HCEC 1CT (cell line): ENCODE results near the gene HTR7.
"Not testable (repeated sequence)": the region's sequence is repeated elsewhere in the genome, so short reads cannot be mapped to it uniquely, and the experiment has no call there.

Source experiments
- DNase-seq: peaks from one replicate; pipeline ENCODE4 v3.0.0-alpha.2; 2017

HTR7 gene

DNA sequence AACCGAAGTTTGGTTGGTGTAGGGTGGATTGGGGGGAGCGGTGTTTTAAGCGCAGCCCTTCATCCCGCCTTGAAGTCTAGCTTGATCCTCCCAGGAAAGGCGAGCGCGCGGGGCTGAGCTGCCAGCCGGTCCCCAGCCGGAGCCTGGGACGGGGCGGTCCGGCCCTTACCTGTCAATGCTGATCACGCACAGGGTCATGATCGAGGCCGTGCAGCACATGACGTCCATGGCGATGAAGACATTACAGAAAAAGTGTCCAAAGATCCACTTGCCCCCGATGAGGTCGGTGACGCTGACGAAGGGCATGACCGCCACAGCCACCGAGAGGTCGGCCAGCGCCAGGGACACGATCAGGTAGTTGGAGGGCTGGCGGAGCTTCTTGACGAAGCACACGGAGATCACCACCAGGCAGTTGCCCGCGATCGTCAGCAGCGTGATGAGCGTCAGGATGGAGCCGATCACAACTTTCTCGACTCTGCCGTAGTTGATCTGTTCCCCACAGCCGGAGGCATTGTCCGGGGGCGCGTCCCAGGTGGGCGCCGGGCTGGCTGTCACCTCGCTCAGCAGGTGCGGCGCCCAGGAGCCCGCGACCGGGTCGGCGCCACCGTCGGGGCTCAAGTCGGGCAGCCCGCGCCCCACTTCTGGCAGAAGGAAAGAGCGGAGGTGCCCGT is 740 bp downstream of the HTR7 start:
- DNase-seq = peak; percentile 29

DNA sequence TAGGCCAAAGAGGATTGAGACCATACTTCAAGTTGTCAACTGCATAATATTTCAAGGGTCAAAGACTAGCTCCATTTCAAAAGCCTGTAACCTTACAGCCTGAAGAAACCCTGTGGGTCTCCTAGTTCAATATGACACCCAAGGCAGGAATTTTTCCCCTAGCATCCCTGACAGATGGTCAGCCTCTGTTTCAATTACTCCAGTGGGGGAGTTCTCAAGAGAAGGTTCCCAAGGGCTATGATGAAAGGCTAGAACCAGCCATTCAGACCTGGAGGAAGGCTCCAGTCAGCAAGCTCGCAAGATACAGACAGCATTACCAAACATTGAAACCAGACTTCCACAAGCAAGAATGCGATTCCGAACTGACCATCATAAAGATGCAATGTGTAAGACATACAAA is 1.6 kb downstream of the HTR7 start:
- peak; percentile 49 for DNase-seq

- DNase-seq = no peak
Observed at GRCh38 chr10:90855126-90855525, 2.7 kb downstream of the HTR7 start.

DNA sequence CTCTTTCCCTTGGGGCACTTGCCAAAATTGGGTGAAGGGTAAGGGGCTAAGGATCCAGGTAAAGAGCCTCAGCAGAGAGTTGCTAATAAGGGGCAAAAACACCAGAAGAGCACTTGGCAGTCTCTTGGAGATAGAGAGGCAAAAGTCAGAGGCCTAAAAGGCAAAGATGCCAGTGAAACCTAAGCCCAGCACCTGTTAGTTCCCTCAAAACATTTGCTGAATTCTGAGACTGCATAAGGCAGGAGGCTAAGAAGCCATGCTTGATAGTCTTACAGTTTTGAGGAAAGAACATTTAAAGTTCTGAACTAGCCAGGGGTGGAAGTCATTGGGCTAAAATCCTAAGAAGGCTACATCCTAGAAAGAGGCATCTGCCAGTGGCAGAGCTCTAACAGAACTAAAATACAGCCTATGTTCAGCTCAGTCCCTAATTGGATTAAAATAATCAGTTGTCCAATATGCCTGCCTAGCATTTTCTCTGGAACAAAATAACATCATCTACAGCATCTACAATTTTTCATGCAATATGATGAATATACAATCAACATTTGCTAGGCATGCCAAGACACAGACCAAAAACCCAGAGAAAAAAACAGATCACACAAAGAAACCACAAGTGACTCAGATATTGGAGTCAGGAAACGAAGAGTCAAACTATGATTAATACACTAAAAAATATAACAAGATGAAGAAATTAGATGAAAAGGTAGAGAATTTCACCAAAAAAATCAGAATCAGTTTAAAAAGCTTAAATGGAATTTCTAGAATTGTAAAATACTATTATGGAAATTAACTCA is 7.7 kb downstream of the HTR7 start:
- peak; percentile 81 for DNase-seq

DNA sequence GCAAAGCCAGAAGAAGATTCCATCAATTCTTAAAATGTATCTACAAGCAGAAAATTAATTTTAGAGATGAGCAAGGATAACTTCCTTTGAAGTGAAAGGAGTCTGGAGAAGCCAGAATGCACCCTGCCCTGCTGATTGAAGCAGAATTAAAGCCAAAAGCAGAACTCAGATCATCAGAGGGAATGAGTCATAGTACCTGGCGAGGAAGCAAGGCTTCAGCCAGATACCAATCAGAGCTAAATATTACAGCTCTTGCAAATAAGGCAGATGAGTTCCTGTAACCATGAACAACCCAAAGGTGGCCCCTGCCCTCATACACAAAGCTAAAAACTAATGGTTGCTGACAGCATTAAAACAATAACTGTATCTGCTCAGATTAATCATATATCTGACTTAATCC is 10.4 kb downstream of the HTR7 start:
- peak; percentile 67 for DNase-seq

DNA sequence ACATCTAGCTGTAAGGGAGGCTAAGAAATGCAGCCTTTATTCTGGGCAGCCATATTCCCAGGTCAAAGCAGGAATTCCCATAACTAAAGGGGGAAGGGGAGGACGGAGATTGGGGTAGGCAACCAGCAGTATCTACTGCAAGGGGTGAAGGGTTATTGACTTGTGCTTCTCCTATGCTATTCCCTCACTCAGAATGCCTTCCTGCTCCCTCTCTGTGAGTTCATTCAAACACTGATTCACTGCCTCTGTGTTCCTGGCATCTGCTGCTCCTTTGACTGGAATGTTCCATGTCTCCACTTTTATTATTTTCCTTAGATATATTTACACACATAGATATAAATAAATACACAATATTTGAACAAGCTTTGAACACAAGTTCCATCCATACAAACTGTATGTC is 11.1 kb downstream of the HTR7 start:
- peak; percentile 27 for DNase-seq

GRCh38 chr10:90845726-90846125 is 12.1 kb downstream of the HTR7 start:
- DNase-seq = no peak

GRCh38 chr10:90842725-90843124 is 15.1 kb downstream of the HTR7 start:
- no peak for DNase-seq

DNA sequence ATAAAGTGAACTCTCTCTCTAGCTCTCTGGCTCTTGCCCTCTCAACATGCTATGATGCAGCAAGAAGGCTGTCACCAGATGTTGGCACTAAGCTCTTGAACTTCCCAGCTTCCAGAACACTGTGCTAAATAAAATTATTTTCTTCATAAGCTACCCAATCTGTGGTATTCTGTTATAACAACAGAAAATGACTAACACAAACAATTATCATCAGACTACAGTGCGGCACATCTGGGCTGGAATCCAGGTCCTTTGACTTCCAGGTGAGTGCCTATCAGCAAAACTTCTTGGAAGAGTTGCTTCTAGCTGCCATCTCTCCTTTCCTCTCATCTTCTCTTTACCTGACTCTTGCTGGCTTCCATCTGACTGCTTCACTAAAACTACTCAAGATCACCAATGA is 20.4 kb downstream of the HTR7 start:
- DNase-seq = no peak

DNA sequence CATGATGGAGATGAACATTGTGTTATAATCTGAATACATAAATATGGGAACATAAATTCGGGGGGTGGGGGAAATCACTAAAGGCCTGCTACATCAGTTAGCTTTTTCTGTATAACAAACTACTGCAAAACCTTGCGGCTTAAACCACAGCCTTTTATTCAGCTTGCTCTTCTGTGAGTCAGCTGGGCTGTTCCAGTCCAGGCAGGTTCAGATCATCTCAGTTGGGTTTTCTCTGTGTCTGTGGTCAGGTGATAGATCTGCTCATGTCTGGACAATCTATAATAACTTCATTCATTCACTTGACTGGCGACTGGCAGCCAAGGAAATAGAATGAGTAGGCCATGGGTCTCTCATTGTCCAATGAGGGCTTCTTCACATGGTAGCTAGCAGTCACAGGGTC is 23.5 kb downstream of the HTR7 start:
- DNase-seq = no peak

GRCh38 chr10:90832111-90832510 is 25.7 kb downstream of the HTR7 start:
- no peak for DNase-seq

GRCh38 chr10:90822508-90822907 is 35.3 kb downstream of the HTR7 start:
- no peak for DNase-seq

DNA sequence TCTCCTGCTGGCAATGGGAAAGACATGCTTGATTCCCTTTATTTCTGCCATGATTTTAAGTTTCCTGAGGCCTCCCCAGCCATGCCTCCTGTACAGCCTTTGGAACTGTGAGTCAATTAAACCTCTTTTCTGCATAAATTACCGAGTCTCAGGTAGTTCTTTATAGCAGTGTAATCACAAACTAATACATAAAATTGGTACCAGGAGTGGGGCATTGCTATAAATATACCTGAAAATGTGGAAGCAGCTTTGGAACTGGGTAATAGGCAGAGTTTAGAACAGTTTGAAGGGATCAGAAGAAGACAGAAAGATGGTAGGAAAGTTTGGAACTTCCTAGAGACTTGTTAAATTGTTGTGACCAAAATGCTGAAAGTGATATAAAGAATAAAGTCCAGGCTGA is 36.0 kb downstream of the HTR7 start:
- not testable (repeated sequence) for DNase-seq

DNA sequence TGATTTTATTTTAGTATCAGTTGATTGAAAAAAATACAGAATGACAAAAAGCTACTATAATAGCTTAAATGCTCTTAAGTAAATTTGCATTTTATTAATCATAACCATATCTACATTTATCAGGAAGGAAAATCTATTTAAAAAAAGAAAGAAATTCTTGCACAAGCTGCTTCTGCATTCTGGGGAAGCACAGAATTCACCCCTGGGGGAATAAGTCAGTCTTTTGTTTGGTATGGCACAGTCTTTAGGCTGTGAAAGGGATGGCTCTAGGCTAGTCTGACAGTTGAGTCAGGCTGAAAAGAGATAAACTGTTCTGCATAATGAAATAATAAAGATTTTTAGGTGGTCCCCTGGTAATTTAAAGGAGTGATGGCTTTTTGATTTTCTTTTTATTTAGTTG is 37.9 kb downstream of the HTR7 start:
- no peak for DNase-seq

- DNase-seq = no peak
Observed at GRCh38 chr10:90818736-90819135, 39.1 kb downstream of the HTR7 start.

- no peak for DNase-seq
Observed at GRCh38 chr10:90817128-90817889, 40.5 kb downstream of the HTR7 start.

DNA sequence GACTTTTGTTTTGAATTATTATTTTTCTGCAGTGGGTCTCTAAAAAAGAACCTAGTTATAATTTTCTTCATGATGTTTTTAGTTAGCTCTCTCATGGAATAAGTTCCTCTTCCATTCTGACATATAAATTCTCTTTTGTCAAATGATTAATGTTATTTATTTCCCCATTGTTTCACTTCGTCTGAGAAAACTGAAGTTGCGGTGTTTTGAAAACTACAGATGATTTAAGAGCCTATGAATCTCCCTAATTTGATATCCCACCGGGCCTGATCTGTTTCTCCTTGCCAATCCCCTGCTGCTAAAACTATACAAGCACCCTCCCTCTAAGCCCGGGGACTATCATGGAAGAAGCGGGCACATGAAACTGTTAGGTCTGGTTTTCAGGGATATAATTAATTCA is 41.4 kb downstream of the HTR7 start:
- no peak for DNase-seq

GRCh38 chr10:90813594-90814365 is 44.1 kb downstream of the HTR7 start:
- DNase-seq = no peak

- not testable (repeated sequence) for DNase-seq
Observed at GRCh38 chr10:90807106-90807505, 50.7 kb downstream of the HTR7 start.

- no peak for DNase-seq
Observed at GRCh38 chr10:90806677-90807076, 51.2 kb downstream of the HTR7 start.

- DNase-seq = no peak
Observed at GRCh38 chr10:90805206-90805605, 52.6 kb downstream of the HTR7 start.

GRCh38 chr10:90804354-90804753 is 53.5 kb downstream of the HTR7 start:
- DNase-seq = no peak

DNA sequence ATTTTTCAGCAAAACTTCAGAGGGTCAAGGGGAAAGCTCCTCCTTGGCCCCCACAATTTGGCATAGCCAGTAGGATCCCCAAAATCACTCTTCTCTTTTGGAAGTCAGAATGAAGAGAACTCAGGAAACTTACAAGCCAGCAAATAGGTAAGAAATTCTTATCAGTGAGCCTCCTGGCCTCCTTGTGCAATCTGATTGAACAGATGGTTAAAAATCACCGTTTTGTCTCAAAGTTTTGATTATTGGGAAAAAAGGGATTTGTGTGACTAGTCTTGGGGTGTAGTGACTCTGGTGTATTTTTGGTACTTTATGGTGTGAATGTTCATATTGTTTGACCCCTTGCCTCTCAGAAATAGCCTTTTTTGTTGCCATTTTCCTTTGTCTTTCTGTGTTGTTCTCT is 56.2 kb downstream of the HTR7 start:
- no peak for DNase-seq
